ENCODE data around the gene REPIN1.

Gene REPIN1

GRCh38 chr7:150333659-150334058, 35.0 kb upstream of the REPIN1 start:
- Histone ChIP-seq H3K4me3 (ENCODE audit: insufficient read depth, low read length, poor library complexity, severe bottlenecking) (no peak overlapping the region), H3K9me2 (replicated peaks; ENCODE audit: insufficient read depth, low read length) (no peaks in the 10 kb centered on the region), H3K36me3 (ENCODE audit: low read length) (no peaks in the 10 kb centered on the region), H2AFZ (ENCODE audit: low read depth, low read length, severe bottlenecking) (no peak overlapping the region), H4K20me1 (ENCODE audit: low read depth, low read length) (no peaks in the 10 kb centered on the region), H3K27me3 (ENCODE audit: low read length) (no peaks in the 10 kb centered on the region), H3K79me2 (ENCODE audit: insufficient read depth, low read length) (no peaks in the 10 kb centered on the region), H3K9me3 (ENCODE audit: insufficient read depth, low read length) (no peaks in the 10 kb centered on the region), H3F3A (ENCODE audit: insufficient read depth) (no peaks in the 10 kb centered on the region), H3K9ac (ENCODE audit: low read length) (no peak overlapping the region), H3K4me2 (ENCODE audit: low read depth, low read length, poor library complexity, severe bottlenecking) (no peak overlapping the region), H3K27ac (ENCODE audit: low read depth, low read length) (no peak overlapping the region)
- TF ChIP-seq CTCF (IDR thresholded peaks at IDR 0.05; ENCODE audit: insufficient read depth, low read length, poor library complexity, severe bottlenecking) (no peak), EZH2phosphoT487 (conservative IDR thresholded peaks at IDR 0.05; ENCODE audit: low read length) (no peak)

- no peaks in the 10 kb centered on the region for H3F3A ChIP-seq (ENCODE audit: insufficient read depth)
- H3K9me3 ChIP-seq (ENCODE audit: insufficient read depth, low read length): no peaks in the 10 kb centered on the region
- no peak overlapping the region for H2AFZ ChIP-seq (ENCODE audit: low read depth, low read length, severe bottlenecking)
- H3K36me3 ChIP-seq (ENCODE audit: low read length): no peaks in the 10 kb centered on the region
- no peaks in the 10 kb centered on the region for H3K79me2 ChIP-seq (ENCODE audit: insufficient read depth, low read length)
- no peak overlapping the region for H3K27ac ChIP-seq (ENCODE audit: low read depth, low read length)
- no peaks in the 10 kb centered on the region for H3K9me2 ChIP-seq (replicated peaks; ENCODE audit: insufficient read depth, low read length)
- no peak overlapping the region for H3K4me2 ChIP-seq (ENCODE audit: low read depth, low read length, poor library complexity, severe bottlenecking)
- H3K4me3 ChIP-seq (ENCODE audit: insufficient read depth, low read length, poor library complexity, severe bottlenecking): no peak overlapping the region
- no peak overlapping the region for H3K9ac ChIP-seq (ENCODE audit: low read length)
- no peak for TF ChIP-seq EZH2phosphoT487 (conservative IDR thresholded peaks at IDR 0.05; ENCODE audit: low read length)
- TF ChIP-seq CTCF (IDR thresholded peaks at IDR 0.05; ENCODE audit: insufficient read depth, low read length, poor library complexity, severe bottlenecking): no peak
- no peaks in the 10 kb centered on the region for H3K27me3 ChIP-seq (ENCODE audit: low read length)
- H4K20me1 ChIP-seq (ENCODE audit: low read depth, low read length): no peaks in the 10 kb centered on the region
Measured at GRCh38 chr7:150334108-150334507, 34.5 kb upstream of the REPIN1 start.

- no peaks in the 10 kb centered on the region for H3K9me2 ChIP-seq (replicated peaks; ENCODE audit: insufficient read depth, low read length)
- H3F3A ChIP-seq (ENCODE audit: insufficient read depth): no peaks in the 10 kb centered on the region
- no peak overlapping the region for H3K4me2 ChIP-seq (ENCODE audit: low read depth, low read length, poor library complexity, severe bottlenecking)
- H3K27me3 ChIP-seq (ENCODE audit: low read length): no peaks in the 10 kb centered on the region
- H3K4me3 ChIP-seq (ENCODE audit: insufficient read depth, low read length, poor library complexity, severe bottlenecking): no peak overlapping the region
- no peaks in the 10 kb centered on the region for H3K36me3 ChIP-seq (ENCODE audit: low read length)
- H3K27ac ChIP-seq (ENCODE audit: low read depth, low read length): no peak overlapping the region
- no peaks in the 10 kb centered on the region for H4K20me1 ChIP-seq (ENCODE audit: low read depth, low read length)
- H3K9ac ChIP-seq (ENCODE audit: low read length): no peak overlapping the region
- no peaks in the 10 kb centered on the region for H3K9me3 ChIP-seq (ENCODE audit: insufficient read depth, low read length)
- no peaks in the 10 kb centered on the region for H3K79me2 ChIP-seq (ENCODE audit: insufficient read depth, low read length)
- H2AFZ ChIP-seq (ENCODE audit: low read depth, low read length, severe bottlenecking): no peak overlapping the region
- TF ChIP-seq CTCF (IDR thresholded peaks at IDR 0.05; ENCODE audit: insufficient read depth, low read length, poor library complexity, severe bottlenecking): no peak
- TF ChIP-seq EZH2phosphoT487 (conservative IDR thresholded peaks at IDR 0.05; ENCODE audit: low read length): no peak
Measured at GRCh38 chr7:150335108-150335773, 33.4 kb upstream of the REPIN1 start.

All from SU-DHL-6 (cell line).